ENCODE measurements around the gene LUC7L2.
"Not testable (repeated sequence)": the region's sequence is repeated elsewhere in the genome, so short reads cannot be mapped to it uniquely, and the experiment has no call there.

LUC7L2 gene

DNA sequence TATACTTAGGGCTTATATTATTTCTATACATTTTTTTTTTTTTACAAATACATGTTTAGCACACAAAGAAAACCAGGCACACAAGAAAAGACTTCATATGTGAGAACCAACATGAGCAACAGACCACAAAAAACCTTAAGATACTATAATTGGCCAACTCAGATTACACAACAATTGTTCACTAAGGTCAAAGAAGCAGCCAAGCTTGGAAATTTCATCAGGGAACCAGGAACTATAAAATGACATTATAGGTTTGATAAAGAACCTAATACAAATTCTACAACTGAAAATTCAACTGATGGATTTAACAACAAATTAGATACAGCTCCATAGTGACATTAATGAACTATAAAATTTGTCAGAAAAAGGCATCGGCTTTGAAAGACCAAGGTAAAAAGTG lies 4.4 kb upstream of the LUC7L2 start:
- no peak for DNase-seq (ENCODE audit: low read depth, low spot score)

GRCh38 chr7:139357729-139358506 lies 1.8 kb upstream of the LUC7L2 start:
- not testable (repeated sequence) for DNase-seq (ENCODE audit: low read depth, low spot score)

GRCh38 chr7:139358541-139359365 lies 941 bp upstream of the LUC7L2 start:
- DNase-seq (ENCODE audit: low read depth, low spot score), result no peak

- DNase-seq (ENCODE audit: low read depth, low spot score), result peak; percentile 83
These were observed 685 bp downstream of the LUC7L2 start for GRCh38 chr7:139360210-139360947.

DNA sequence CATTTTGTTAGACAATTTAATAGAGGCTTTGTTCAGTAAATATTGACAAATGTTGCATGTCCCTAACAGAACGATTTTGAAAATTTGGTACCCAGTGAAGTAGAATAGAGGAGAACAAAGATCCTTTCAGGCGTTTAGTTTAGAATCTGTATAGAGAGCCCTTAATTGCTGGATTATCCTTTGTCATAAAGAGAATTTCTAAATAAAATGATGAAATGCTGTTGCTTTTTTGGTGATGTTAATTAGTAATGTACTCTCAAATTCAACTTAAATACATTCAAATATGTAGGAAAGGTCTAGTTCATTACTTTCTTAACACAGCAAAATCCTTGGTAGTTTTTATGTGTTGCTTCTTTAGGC lies 1.2 kb downstream of the LUC7L2 start:
- no peak for DNase-seq (ENCODE audit: low read depth, low spot score)

DNA sequence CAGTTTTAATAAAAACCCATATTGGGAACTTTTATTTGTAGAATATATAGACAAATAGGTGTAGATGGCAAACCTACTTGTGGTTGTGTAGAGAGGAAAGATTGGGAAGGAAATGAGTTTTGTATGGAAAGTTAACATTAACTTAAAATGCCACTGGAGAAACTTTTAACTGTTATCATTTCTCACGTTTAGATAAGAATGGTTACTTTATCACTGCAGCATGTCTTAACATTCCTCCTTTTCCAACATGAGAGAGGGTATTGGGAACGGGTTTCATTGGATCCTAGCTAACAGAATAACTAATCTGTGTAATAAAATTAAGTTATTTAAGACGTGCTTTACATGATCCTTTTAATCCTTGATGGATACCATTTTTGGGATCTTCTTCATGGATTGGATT lies 1.8 kb downstream of the LUC7L2 start:
- no peak for DNase-seq (ENCODE audit: low read depth, low spot score)

GRCh38 chr7:139362302-139362701 lies 2.6 kb downstream of the LUC7L2 start:
- DNase-seq (ENCODE audit: low read depth, low spot score), result no peak

GRCh38 chr7:139362981-139363380 lies 3.3 kb downstream of the LUC7L2 start:
- DNase-seq (ENCODE audit: low read depth, low spot score), result no peak

DNA sequence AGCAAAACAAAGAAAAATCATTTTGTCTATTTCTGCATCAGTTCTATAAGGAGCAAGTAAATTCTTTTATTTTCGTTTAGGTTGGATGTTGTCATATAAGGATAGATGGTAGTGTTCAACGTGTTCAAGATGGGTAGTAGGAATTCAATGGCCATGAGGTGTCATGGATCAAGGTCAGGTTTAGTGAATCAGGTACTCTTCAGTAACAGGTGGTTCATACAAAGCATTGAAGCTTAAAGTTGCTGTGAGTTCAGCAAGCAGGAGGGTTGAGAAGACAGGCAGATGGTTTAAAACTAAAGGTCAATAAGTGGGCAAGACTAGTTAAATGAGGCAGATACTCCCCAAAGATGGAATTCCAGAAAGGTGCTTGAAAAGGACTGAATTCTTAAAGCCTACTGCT lies 5.6 kb downstream of the LUC7L2 start:
- DNase-seq (ENCODE audit: low read depth, low spot score), result no peak

DNA sequence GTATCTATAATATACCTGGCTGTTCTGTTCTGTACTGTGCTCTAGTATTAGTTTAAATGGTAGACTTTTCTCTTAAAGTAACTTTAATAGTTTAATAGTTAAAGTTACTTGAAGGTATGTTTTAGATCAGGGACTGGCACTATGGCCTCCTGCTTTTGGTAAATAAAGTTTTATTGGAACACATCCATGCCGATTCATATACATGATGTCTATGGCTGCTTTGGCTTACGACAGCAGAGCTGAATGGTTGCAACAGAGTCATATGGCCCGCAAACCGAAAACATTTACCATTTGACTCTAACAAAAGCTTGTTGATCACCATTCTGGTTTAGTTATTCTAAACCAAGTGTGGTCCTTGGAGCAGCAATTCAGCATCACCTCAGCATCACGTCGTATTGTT lies 6.7 kb downstream of the LUC7L2 start:
- DNase-seq (ENCODE audit: low read depth, low spot score), result no peak

GRCh38 chr7:139367438-139368155 lies 7.9 kb downstream of the LUC7L2 start:
- no peak for DNase-seq (ENCODE audit: low read depth, low spot score)

DNA sequence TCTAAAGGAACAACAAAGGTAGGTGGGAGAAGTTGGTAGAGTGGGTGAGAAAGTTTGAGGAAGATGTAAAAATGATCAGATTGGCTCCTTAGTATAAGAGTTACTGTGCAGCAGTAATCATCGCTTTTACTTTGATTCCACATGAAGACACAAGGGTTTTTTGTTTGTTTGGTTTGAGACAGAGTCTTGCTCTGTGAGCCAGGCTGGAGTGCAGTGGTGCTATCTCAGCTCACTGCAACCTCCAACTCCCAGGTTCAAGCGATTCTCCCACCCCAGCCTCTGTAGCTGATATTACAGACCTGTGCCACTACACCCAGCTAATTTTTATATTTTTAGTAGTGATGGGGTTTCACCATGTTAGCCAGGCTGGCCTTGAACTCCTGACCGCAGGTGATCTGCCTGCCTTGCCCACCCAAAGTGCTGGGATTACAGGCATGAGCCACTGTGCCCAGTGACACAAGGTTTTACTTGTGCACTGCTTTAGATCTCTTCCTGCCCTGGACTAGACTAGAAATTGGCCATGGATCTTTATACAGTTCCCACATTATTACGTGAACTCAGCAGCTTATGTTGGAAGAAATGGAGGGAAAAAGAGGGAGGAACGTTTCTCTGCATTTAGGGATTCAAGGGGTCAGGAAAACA lies 10.7 kb downstream of the LUC7L2 start:
- DNase-seq (ENCODE audit: low read depth, low spot score), result no peak

- no peak for DNase-seq (ENCODE audit: low read depth, low spot score)
These were observed 11.2 kb downstream of the LUC7L2 start for GRCh38 chr7:139370943-139371313.

DNA sequence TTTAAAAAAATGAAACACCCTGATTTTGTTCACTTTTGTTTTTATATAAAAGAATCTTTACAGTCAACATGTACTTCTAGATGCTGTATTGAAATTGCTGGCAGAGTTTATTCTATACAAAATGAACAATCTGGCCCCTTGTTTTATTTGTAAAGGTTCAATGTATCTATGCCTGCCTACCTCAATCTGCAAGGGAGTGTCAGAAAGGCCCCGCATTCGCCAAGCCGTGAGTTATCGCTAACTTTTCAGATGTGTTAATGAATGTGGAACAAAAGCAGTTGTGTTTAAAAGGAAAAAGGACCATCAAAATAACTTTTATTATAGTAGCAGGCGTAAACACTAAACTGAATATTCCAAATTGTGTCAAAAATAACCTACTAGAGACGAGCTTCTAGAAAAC lies 14.6 kb downstream of the LUC7L2 start:
- no peak for DNase-seq (ENCODE audit: low read depth, low spot score)

GRCh38 chr7:139382439-139382838 lies 22.7 kb downstream of the LUC7L2 start:
- no peak for DNase-seq (ENCODE audit: low read depth, low spot score)

DNA sequence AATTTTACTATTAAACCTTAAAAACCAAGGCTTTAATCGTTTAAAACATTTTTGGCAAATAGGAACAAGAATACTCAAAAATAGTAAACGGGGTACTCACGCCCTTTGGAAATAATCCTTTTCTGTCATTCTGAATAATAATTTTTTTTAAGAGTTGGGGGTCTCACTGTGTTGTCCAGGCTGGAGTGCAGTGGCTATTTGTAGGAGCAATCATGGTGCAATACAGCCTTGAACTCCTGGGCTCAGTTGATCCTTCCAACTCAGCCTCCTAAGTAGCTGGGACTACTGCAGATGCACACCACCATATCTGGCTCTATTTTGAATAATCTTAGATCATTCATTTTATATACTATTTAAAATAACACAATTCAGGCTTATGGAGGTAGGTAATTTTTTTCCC lies 24.9 kb downstream of the LUC7L2 start:
- DNase-seq (ENCODE audit: low read depth, low spot score), result no peak

- no peak for DNase-seq (ENCODE audit: low read depth, low spot score)
These were observed 27.9 kb downstream of the LUC7L2 start for GRCh38 chr7:139387594-139387993.

GRCh38 chr7:139389091-139389490 lies 29.4 kb downstream of the LUC7L2 start:
- DNase-seq (ENCODE audit: low read depth, low spot score), result no peak

DNA sequence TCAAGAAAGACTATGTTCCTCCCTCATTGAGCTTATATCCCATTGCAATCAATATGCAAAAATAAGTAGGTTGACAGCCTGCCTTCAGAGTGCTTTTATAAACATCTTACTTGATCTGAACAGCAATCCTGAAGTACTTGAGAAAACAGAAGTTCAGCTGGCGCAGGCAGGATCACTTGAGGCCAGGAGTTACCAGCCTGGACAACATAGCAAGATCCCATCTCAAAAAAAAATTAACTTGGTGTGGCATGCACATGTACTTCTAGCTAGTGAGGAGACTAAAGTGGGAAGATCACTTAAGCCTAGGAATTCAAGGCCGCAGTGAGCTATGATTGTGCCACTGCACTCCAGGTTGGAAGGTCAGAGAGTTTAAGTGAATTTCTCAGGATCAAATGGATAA lies 30.1 kb downstream of the LUC7L2 start:
- no peak for DNase-seq (ENCODE audit: low read depth, low spot score)

DNA sequence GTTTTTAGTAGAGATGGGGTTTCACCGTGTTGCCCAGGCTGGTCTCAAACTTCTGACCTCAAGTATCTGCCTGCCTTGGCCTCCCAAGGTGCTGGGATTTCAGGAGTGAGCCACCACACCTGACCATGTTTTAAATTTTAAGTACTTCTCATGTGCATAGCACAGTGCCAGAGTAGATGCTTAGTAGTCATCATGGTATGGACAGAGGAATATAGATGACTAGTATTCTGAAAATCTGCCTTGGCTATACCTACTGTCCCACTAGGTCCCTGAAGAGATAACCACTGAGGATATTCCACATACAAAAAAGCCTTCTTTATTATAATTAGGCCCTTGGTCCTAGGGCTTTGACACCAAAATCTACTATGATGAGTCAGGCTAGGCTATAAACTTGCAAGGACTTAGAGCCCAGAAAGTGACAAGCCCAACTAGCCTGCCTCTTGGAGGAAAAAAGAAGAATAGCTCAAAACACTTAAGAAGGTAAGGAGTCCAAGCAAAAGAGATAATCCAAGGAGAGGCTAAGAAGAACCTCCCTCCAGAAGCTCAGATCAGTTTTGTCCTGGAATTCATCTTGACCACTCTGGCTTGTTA lies 34.0 kb downstream of the LUC7L2 start:
- DNase-seq (ENCODE audit: low read depth, low spot score), result no peak

GRCh38 chr7:139394540-139394939 lies 34.8 kb downstream of the LUC7L2 start:
- DNase-seq (ENCODE audit: low read depth, low spot score), result no peak

All from iPS DF 19.7 (cell line).